Astrocyte (in vitro differentiated cells and primary cell): ENCODE results near the gene AMH.

ENCODE experiments used
- CTCF ChIP-seq: IDR thresholded peaks from 2 replicates; pipeline ENCODE4 v1.5.1; 2011; ENCODE audit warnings: low read depth, mild to moderate bottlenecking, inconsistent platforms, low read length, moderate library complexity; ENCODE audit not compliant: insufficient read depth
- EZH2 ChIP-seq: IDR thresholded peaks from 2 replicates; pipeline ENCODE4 v1.6.1; 2012; ENCODE audit warnings: mild to moderate bottlenecking, low read length, inconsistent platforms; ENCODE audit not compliant: insufficient read depth

DNA sequence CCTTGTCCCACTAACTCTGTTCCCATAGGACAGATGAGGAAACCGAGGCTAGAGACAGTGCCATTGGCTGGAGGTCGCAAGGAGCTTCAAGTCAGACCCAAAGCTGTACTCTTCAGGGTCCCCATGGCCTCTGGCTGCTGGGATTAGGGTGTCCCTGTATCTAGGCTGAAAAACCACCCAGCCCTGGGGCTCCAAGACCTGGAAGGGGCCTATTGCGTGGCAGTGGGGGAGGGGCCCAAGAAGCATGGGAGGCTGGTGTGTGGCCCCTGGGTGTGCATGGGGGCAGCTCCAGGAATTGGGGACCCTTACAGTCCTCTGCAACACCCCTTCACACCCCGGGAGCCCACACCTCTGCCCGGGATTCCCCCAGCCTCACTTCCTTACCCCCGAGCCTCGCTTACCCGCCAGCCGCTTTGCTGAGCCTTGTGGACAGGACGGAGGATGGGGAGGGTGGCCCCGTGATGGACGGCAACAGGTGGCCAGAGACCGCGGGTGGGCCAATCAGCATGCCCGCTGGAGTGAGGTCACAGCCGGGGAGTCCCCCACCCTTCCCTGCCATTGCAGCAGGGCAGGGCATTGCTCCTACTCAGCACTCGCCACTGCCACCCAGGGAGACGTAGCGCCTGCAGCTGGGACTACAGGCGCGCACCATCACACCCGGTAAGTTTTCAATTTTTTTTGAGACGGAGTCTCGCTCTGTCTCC is 7.0 kb downstream of the AMH start, which contains the start of gene JSRP1:
- TF ChIP-seq CTCF (no peak), EZH2 (no peak)
